ENCODE measurements around the gene PLGRKT.

GRCh38 chr9:5468850-5469249, 31.1 kb upstream of the PLGRKT start:
- TF ChIP-seq CTCF (conservative IDR thresholded peaks at IDR 0.05; ENCODE audit: low read length) (no peak), EZH2phosphoT487 (IDR thresholded peaks at IDR 0.05; ENCODE audit: borderline replicate concordance, low read depth, low read length) (no peak)
